NCI-H226 (cell line): ENCODE results near the gene R3HDM2.
"Not testable (repeated sequence)": the region's sequence is repeated elsewhere in the genome, so short reads cannot be mapped to it uniquely, and the experiment has no call there.

ENCODE experiments used
- DNase-seq: peaks from one replicate; pipeline ENCODE4 v3.0.0-alpha.2; 2015

Gene R3HDM2

GRCh38 chr12:57419495-57419894 lies 11.3 kb downstream of the R3HDM2 start:
- no peak for DNase-seq

GRCh38 chr12:57418255-57418654 lies 12.6 kb downstream of the R3HDM2 start:
- DNase-seq: no peak

- DNase-seq: peak; percentile 20
These were observed 14.5 kb downstream of the R3HDM2 start for GRCh38 chr12:57416039-57416996.

- DNase-seq: no peak
These were observed 15.8 kb downstream of the R3HDM2 start for GRCh38 chr12:57415088-57415487.

GRCh38 chr12:57414160-57414559 lies 16.7 kb downstream of the R3HDM2 start:
- not testable (repeated sequence) for DNase-seq

- no peak for DNase-seq
These were observed 20.3 kb downstream of the R3HDM2 start for GRCh38 chr12:57410534-57410933.

- DNase-seq: no peak
These were observed 25.7 kb downstream of the R3HDM2 start for GRCh38 chr12:57404966-57405640.

GRCh38 chr12:57402156-57402555 lies 28.7 kb downstream of the R3HDM2 start:
- DNase-seq: not testable (repeated sequence)

- DNase-seq: no peak
These were observed 29.7 kb downstream of the R3HDM2 start for GRCh38 chr12:57401165-57401564.

- DNase-seq: not testable (repeated sequence)
These were observed 31.0 kb downstream of the R3HDM2 start for GRCh38 chr12:57399718-57400463.

- DNase-seq: no peak
These were observed 33.4 kb downstream of the R3HDM2 start for GRCh38 chr12:57397441-57397840.

- no peak for DNase-seq
These were observed 35.7 kb downstream of the R3HDM2 start for GRCh38 chr12:57395121-57395520.

- no peak for DNase-seq
These were observed 40.7 kb downstream of the R3HDM2 start for GRCh38 chr12:57390174-57390573.

- DNase-seq: peak; percentile 90
These were observed 41.8 kb downstream of the R3HDM2 start for GRCh38 chr12:57389033-57389432.

GRCh38 chr12:57388425-57388824 lies 42.4 kb downstream of the R3HDM2 start:
- DNase-seq: peak; percentile 7

- no peak for DNase-seq
These were observed 44.6 kb downstream of the R3HDM2 start for GRCh38 chr12:57386187-57386720.

- DNase-seq: no peak
These were observed 45.3 kb downstream of the R3HDM2 start for GRCh38 chr12:57385586-57385985.

GRCh38 chr12:57384478-57384877 lies 46.4 kb downstream of the R3HDM2 start:
- no peak for DNase-seq

GRCh38 chr12:57381693-57382220 lies 49.1 kb downstream of the R3HDM2 start:
- peak; percentile 18 for DNase-seq

- no peak for DNase-seq
These were observed 50.5 kb downstream of the R3HDM2 start for GRCh38 chr12:57380300-57380699.

GRCh38 chr12:57377103-57377840 lies 53.6 kb downstream of the R3HDM2 start:
- DNase-seq: no peak

GRCh38 chr12:57372233-57372632 lies 58.6 kb downstream of the R3HDM2 start:
- DNase-seq: no peak
